Activated CD4-positive, alpha-beta T cell treated with anti-CD3 and anti-CD28 coated beads for 36 hours (primary cell): ENCODE results near the gene HAPLN2. TPM values are rescaled to one million over a fixed set of nuclear protein-coding genes. Genes with fewer than 3 reads are reported as not detected.
A peak's percentile ranks its signal among the peaks of the same experiment; 100 is the strongest.
"Not testable (repeated sequence)": the region's sequence is repeated elsewhere in the genome, so short reads cannot be mapped to it uniquely, and the experiment has no call there.

ENCODE experiments used
- ATAC-seq: fragments of 200-7000 bp; cut with Tn5 transposase; one replicate; pipeline ENCODE4 v1.10.0; 2021; ENCODE audit warnings: mild to moderate bottlenecking, moderate library complexity
- CTCF ChIA-PET: fragments of 350-600 bp; sonication (Branson Sonifier 250); formaldehyde crosslinking; loops from one replicate; lab custom pipeline; 2021; ENCODE audit warnings: antibody characterized with exemption; lab: Charles Lee
- POLR2A ChIA-PET: fragments of 350-600 bp; sonication (Branson Sonifier 250); formaldehyde crosslinking; loops from one replicate; lab custom pipeline; 2021; ENCODE audit warnings: antibody characterized with exemption, inconsistent platforms; lab: Charles Lee
- DNase-seq: peaks from one replicate; pipeline ENCODE4 v3.0.0-alpha.2; 2020
- H3K27ac Mint-ChIP-seq: one replicate; pipeline ENCODE4 v1.8.0; 2021; ENCODE audit warnings: mixed read lengths
- H3K27me3 Mint-ChIP-seq: one replicate; pipeline ENCODE4 v1.8.0; 2021; ENCODE audit warnings: mixed read lengths
- H3K36me3 Mint-ChIP-seq: one replicate; pipeline ENCODE4 v1.8.0; 2021; ENCODE audit warnings: low read depth, mixed read lengths
- H3K4me1 Mint-ChIP-seq: one replicate; pipeline ENCODE4 v1.8.0; 2021; ENCODE audit warnings: mixed read lengths
- H3K4me3 Mint-ChIP-seq: one replicate; pipeline ENCODE4 v1.8.0; 2021; ENCODE audit warnings: mild to moderate bottlenecking, moderate library complexity, mixed read lengths
- H3K9me3 Mint-ChIP-seq: one replicate; pipeline ENCODE4 v1.8.0; 2021; ENCODE audit warnings: low read depth, mixed read lengths
- intact Hi-C, 2 experiments: fragments of 100-400 bp; cut with DNase I in 1 of 2; cut with micrococcal nuclease in 1 of 2; formaldehyde crosslinking; loops; one replicate each; pipeline versions ENCODE4 v1.14.2 to v1.15.1; 2022 to 2024; cut with DNase I, micrococcal nuclease
- total RNA-seq, 2 experiments: library from RNA; stranded (reverse); gene quantifications; one replicate each; pipeline ENCODE4 v1.2.3, GENCODE V29; 2021

Gene HAPLN2
- total RNA-seq, 2 experiments from 2014 or later: 0.34 TPM; not detected in 1

DNA sequence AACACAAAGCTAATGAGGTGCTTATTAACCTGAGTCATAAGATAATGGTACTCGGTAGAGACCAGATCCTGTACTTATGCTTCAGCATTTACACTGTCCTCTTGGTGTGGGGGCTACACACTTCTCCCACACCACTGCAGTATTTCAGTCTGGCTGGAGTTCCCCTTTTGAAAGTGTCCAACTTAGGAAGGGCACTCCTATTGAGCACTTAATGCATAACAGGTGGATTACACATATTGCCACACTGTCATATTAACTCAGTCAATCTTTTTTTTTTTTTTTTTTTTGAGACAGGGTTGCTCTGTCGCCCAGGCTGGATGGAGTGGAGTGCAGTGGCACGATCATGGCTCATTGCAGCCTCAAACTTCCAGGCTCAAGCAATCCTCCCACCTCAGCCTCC lies 19.4 kb upstream of the HAPLN2 start:
- H3K27ac Mint-ChIP-seq: peak overlapping the region; percentile 99
- peaks cover 45% of the 10 kb centered on the region for H3K4me1 Mint-ChIP-seq
- H3K9me3 Mint-ChIP-seq: no peaks in the 10 kb centered on the region
- intact Hi-C loops: loop anchor here (2.0 to 10.0 kb wide), 4 partner anchors 98 to 535 kb away; partner anchors contain the start of genes ETV3 (in 1 of the 2) and MEF2D (in 1 of the 2)
- H3K27me3 Mint-ChIP-seq: no peaks in the 10 kb centered on the region
- no peak for DNase-seq
- H3K4me3 Mint-ChIP-seq: peak overlapping the region; percentile 97
- H3K36me3 Mint-ChIP-seq: peaks cover 49% of the 10 kb centered on the region
- ChIA-PET CTCF (interaction anchor here (0.7 to 3.6 kb wide), 9 partner anchors 8 to 215 kb away, joined by 4 to 19 read pairs (median 7); partner anchors contain the start of gene NAXE), POLR2A (interaction anchor here (1.0 kb wide), 1 partner anchor 143 kb away, joined by 5 read pairs; no protein-coding TSS in a partner anchor)
- ATAC-seq: peak; percentile 71

DNA sequence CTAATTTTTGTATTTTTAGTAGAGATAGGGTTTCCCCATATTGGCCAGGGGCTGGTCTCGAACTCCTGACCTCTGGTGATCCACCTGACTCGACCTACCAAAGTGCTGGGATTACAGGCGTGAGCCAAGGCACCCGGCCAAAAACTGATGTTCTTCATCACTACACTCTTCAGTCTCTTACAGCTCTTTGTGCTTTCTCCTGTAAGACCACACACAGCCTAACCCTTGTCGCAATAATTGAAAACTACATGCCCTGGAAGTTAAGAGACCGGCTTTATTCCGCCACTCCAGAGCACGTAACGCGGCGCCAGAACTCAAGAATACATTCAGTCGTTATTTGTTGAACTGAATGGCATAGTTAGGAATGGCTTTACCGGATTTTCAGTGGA lies 18.5 kb upstream of the HAPLN2 start:
- ChIA-PET CTCF (interaction anchor here (0.6 to 3.6 kb wide), 9 partner anchors 9 to 216 kb away, joined by 3 to 19 read pairs (median 4); partner anchors contain the start of gene NAXE), POLR2A (interaction anchor here (0.6 to 1.0 kb wide), 2 partner anchors 96 to 143 kb away, joined by 4 to 5 read pairs; no protein-coding TSS in a partner anchor)
- H3K27me3 Mint-ChIP-seq: no peaks in the 10 kb centered on the region
- peak overlapping the region; percentile 99 for H3K27ac Mint-ChIP-seq
- peak; percentile 27 for DNase-seq
- H3K9me3 Mint-ChIP-seq: no peaks in the 10 kb centered on the region
- H3K36me3 Mint-ChIP-seq: peaks cover 40% of the 10 kb centered on the region
- peak overlapping the region; percentile 97 for H3K4me3 Mint-ChIP-seq
- peak; percentile 2 for ATAC-seq
- intact Hi-C loops: loop anchor here (1.0 to 10.0 kb wide), 9 partner anchors 8 to 534 kb away; partner anchors contain the start of genes ETV3 (in 1 of the 2), MEF2D (in 1 of the 2), NAXE (in 1 of the 2) and PRCC (in 1 of the 2)
- H3K4me1 Mint-ChIP-seq: peaks cover 45% of the 10 kb centered on the region

- Mint-ChIP-seq H3K36me3 (peaks cover 39% of the 10 kb centered on the region), H3K4me3 (peak within 1 kb of the TSS; percentile 97), H3K4me1 (peaks cover 45% of the 10 kb centered on the region), H3K27ac (peak within 1 kb of the TSS; percentile 99), H3K27me3 (no peaks in the 10 kb centered on the region), H3K9me3 (no peaks in the 10 kb centered on the region)
- DNase-seq: peak; percentile 89
- intact Hi-C loops: loop anchor here (1.0 to 10.0 kb wide), 9 partner anchors 9 to 534 kb away; partner anchors contain the start of genes ETV3 (in 1 of the 2), MEF2D (in 1 of the 2), NAXE (in 1 of the 2) and PRCC (in 1 of the 2)
- ChIA-PET POLR2A (interaction anchor here (0.6 to 1.0 kb wide), 3 partner anchors 10 to 100 kb away, joined by 3 to 8 read pairs (median 5); partner anchors contain the start of gene MEF2D), CTCF (interaction anchor here (0.8 to 3.6 kb wide), 9 partner anchors 9 to 216 kb away, joined by 3 to 19 read pairs (median 4); partner anchors contain the start of gene NAXE)
- peak; percentile 76 for ATAC-seq
Measured at GRCh38 chr1:156601122-156601830, 17.9 kb upstream of the HAPLN2 start, which contains the start of gene GPATCH4. TSS of gene GPATCH4 (minus strand) at chr1:156601479.

- ChIA-PET CTCF (interaction anchor here (0.8 to 2.8 kb wide), 6 partner anchors 9 to 179 kb away, joined by 3 to 19 read pairs (median 4); partner anchors contain the start of gene NAXE), POLR2A (interaction anchor here (0.6 to 1.0 kb wide), 4 partner anchors 11 to 101 kb away, joined by 3 to 8 read pairs (median 4); partner anchors contain the start of gene MEF2D)
- intact Hi-C loops: loop anchor here (1.0 to 10.0 kb wide), 9 partner anchors 10 to 533 kb away; partner anchors contain the start of genes ETV3 (in 1 of the 2), MEF2D (in 1 of the 2), NAXE (in 1 of the 2) and PRCC (in 1 of the 2)
- peak; percentile 27 for DNase-seq
- H3K36me3 Mint-ChIP-seq: peaks cover 36% of the 10 kb centered on the region
- H3K27me3 Mint-ChIP-seq: no peaks in the 10 kb centered on the region
- H3K9me3 Mint-ChIP-seq: no peaks in the 10 kb centered on the region
- peaks cover 45% of the 10 kb centered on the region for H3K4me1 Mint-ChIP-seq
- H3K4me3 Mint-ChIP-seq: peak overlapping the region; percentile 97
- H3K27ac Mint-ChIP-seq: peak overlapping the region; percentile 99
- peak; percentile 24 for ATAC-seq
Measured at GRCh38 chr1:156601892-156602291, 17.3 kb upstream of the HAPLN2 start.

- intact Hi-C loops: loop anchor here (5.0 to 10.0 kb wide), 2 partner anchors 100 to 532 kb away; partner anchors contain the start of genes ETV3 (in 1 of the 2) and MEF2D (in 1 of the 2)
- POLR2A ChIA-PET: interaction anchor here (0.6 kb wide), 1 partner anchor 25 kb away, joined by 4 read pairs; no protein-coding TSS in a partner anchor
- H3K9me3 Mint-ChIP-seq: no peaks in the 10 kb centered on the region
- H3K4me3 Mint-ChIP-seq: peak overlapping the region; percentile 97
- ATAC-seq: no peak
- peak overlapping the region; percentile 56 for H3K27ac Mint-ChIP-seq
- H3K27me3 Mint-ChIP-seq: no peaks in the 10 kb centered on the region
- CTCF ChIA-PET: interaction anchor here (0.9 to 1.7 kb wide), 5 partner anchors 10 to 157 kb away, joined by 3 to 10 read pairs (median 3); no protein-coding TSS in a partner anchor
- DNase-seq: peak; percentile 34
- peaks cover 42% of the 10 kb centered on the region for H3K4me1 Mint-ChIP-seq
- peaks cover 30% of the 10 kb centered on the region for H3K36me3 Mint-ChIP-seq
Measured at GRCh38 chr1:156602557-156602993, 16.6 kb upstream of the HAPLN2 start.

DNA sequence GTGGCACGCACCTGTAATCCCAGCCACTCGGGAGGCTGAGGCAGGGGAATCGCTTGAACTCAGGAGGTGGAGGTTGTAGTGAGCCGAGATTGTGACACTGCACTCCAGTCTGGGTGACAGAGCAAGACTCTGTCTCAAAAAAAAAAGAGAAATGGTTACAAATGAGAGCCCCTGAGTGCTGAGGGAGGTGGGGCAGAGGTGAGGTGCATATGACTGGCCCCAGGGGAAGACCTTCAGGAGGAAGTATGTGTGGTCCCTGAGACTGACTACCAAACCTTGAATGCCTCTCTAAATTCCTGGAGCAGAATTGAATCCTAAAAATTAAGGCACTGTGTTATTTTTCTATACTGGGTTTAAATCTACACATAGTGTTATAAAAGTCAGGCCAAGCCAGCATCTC lies 11.9 kb upstream of the HAPLN2 start:
- H3K4me3 Mint-ChIP-seq, H3K9me3 Mint-ChIP-seq, POLR2A ChIA-PET, H3K36me3 Mint-ChIP-seq, ATAC-seq, DNase-seq, H3K27me3 Mint-ChIP-seq, H3K27ac Mint-ChIP-seq: not testable (repeated sequence)
- peaks cover 14% of the 10 kb centered on the region for H3K4me1 Mint-ChIP-seq
- CTCF ChIA-PET: interaction anchor here (1.9 kb wide), 1 partner anchor 8 kb away, joined by 9 read pairs; no protein-coding TSS in a partner anchor
- intact Hi-C loops: loop anchor here in 1 of 2 experiments (10.0 kb wide), 1 partner anchor 527 kb away; the partner anchor contains the start of gene ETV3

DNA sequence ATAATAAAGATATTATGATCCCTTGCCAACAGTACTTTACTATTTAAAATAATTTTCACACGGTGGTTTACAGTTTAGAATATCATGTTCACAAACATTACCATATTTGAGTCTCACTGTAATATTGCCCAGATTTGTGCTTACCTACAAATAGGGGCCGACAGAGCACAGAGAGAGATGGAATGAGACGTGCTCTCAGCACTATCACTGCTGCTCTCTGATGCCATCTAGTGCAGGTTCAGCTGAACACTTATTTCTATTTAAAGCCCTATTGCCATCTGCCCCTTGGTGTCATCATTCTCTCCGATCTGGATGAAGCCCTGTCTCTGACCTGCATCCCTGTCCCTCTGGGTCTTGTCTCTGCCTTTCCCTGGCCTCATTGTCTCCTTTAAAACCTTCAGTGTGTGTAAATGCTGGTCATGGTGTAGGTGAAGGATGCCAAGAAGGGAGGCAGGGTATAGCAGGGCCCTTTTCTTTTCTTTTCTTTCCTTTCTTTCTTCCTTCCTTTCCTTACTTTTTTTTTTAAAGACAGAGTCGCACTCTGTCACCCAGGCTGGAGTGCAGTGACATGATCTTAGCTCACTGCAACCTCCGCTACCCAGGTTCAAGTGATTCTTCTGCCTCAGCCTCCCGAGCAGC lies 11.1 kb upstream of the HAPLN2 start:
- intact Hi-C loops: loop anchor here (1.0 to 10.0 kb wide), 9 partner anchors 24 to 527 kb away; partner anchors contain the start of gene ETV3 (in 1 of the 2)
- CTCF ChIA-PET: interaction anchor here (0.6 to 1.9 kb wide), 27 partner anchors 9 to 395 kb away, joined by 3 to 14 read pairs (median 4); partner anchors contain the start of genes NAXE and PMF1
- POLR2A ChIA-PET: interaction anchor here (0.7 kb wide), 1 partner anchor 163 kb away, joined by 10 read pairs; no protein-coding TSS in a partner anchor
- no peaks in the 10 kb centered on the region for H3K36me3 Mint-ChIP-seq
- peaks cover 8% of the 10 kb centered on the region for H3K4me1 Mint-ChIP-seq
- peak; percentile 98 for ATAC-seq
- H3K27ac Mint-ChIP-seq: no peak overlapping the region
- H3K4me3 Mint-ChIP-seq: no peak overlapping the region
- H3K27me3 Mint-ChIP-seq: peaks cover 9% of the 10 kb centered on the region
- no peaks in the 10 kb centered on the region for H3K9me3 Mint-ChIP-seq
- peak; percentile 78 for DNase-seq

- Mint-ChIP-seq H3K9me3 (no peaks in the 10 kb centered on the region), H3K36me3 (no peaks in the 10 kb centered on the region), H3K27ac (no peak overlapping the region), H3K4me1 (peaks cover 8% of the 10 kb centered on the region), H3K27me3 (peaks cover 9% of the 10 kb centered on the region), H3K4me3 (no peak overlapping the region)
- CTCF ChIA-PET: interaction anchor here (0.6 to 1.9 kb wide), 26 partner anchors 8 to 1429 kb away, joined by 3 to 14 read pairs (median 4); partner anchors contain the start of gene NAXE
- DNase-seq (peak; percentile 81), ATAC-seq (peak; percentile 80)
- POLR2A ChIA-PET: no interaction called here
- intact Hi-C loops: loop anchor here (1.0 to 10.0 kb wide), 9 partner anchors 25 to 526 kb away; partner anchors contain the start of gene ETV3 (in 1 of the 2)
Measured at GRCh38 chr1:156608981-156609380, 10.2 kb upstream of the HAPLN2 start.

GRCh38 chr1:156610072-156610471 lies 9.1 kb upstream of the HAPLN2 start:
- intact Hi-C loops, H3K4me3 Mint-ChIP-seq, POLR2A ChIA-PET, H3K27ac Mint-ChIP-seq, H3K4me1 Mint-ChIP-seq, DNase-seq, H3K27me3 Mint-ChIP-seq, H3K36me3 Mint-ChIP-seq, H3K9me3 Mint-ChIP-seq, ATAC-seq: not testable (repeated sequence)
- CTCF ChIA-PET: interaction anchor here (0.6 to 1.0 kb wide), 9 partner anchors 10 to 168 kb away, joined by 3 to 4 read pairs (median 3); partner anchors contain the start of gene NAXE

GRCh38 chr1:156612666-156613065 lies 6.5 kb upstream of the HAPLN2 start:
- no peak overlapping the region for H3K4me3 Mint-ChIP-seq
- no peaks in the 10 kb centered on the region for H3K9me3 Mint-ChIP-seq
- no peak for DNase-seq
- ChIA-PET CTCF (interaction anchor here (0.7 to 4.2 kb wide), 11 partner anchors 11 to 227 kb away, joined by 3 to 21 read pairs (median 4); partner anchors contain the start of gene GPATCH4), POLR2A (interaction anchor here (0.6 kb wide), 1 partner anchor 167 kb away, joined by 4 read pairs; no protein-coding TSS in a partner anchor)
- peaks cover 8% of the 10 kb centered on the region for H3K4me1 Mint-ChIP-seq
- intact Hi-C loops: no loop called here
- ATAC-seq: no peak
- no peak overlapping the region for H3K27ac Mint-ChIP-seq
- H3K36me3 Mint-ChIP-seq: no peaks in the 10 kb centered on the region
- peaks cover 13% of the 10 kb centered on the region for H3K27me3 Mint-ChIP-seq
